ENCODE results near the gene CST9L. TPM values are rescaled to one million over a fixed set of nuclear protein-coding genes. Genes with fewer than 3 reads are reported as not detected.
A peak's percentile ranks its signal among the peaks of the same experiment; 100 is the strongest.

Gene CST9L
- total and polyA plus RNA-seq, 2 of the 13 experiments (the other 11 are each of a cell fraction or from before 2014, with no cell fraction given): 0.15 TPM; not detected in 1

- TF ChIP-seq AHDC1 (CRISPR knock-in tag; IDR thresholded peaks at IDR 0.05; ENCODE audit: borderline replicate concordance) (no peak), ZGPAT (CRISPR knock-in tag; IDR thresholded peaks at IDR 0.05) (no peak)
These were observed 35.0 kb upstream of the CST9L start (continued) for GRCh38 chr20:23603321-23603720.

- in situ Hi-C loops (cut with HindIII; ENCODE audit: extremely low pct_ligation_motif_present, low pct_unique_long_range_greater_than_20kb) (no loop called here), intact Hi-C loops (cut with micrococcal nuclease; ENCODE audit: unreplicated experiment) (no loop called here)
- ChIA-PET CTCF (ENCODE audit: low intra/inter-chr PET ratio, low total read pairs) (no interaction called here), POLR2A (no interaction called here)
- BruUV-seq (replicated peaks): no TSS peak
- WGBS (ENCODE audit: low lambda C conversion rate): 14% methylated on average over 6 of the region's 6 CpGs
- Histone ChIP-seq H3K4me1 (ENCODE audit: insufficient read depth, low read length) (peaks cover 13% of the 10 kb centered on the region), H3K79me2 (ENCODE audit: insufficient read depth, low read length) (no peaks in the 10 kb centered on the region), H3K4me3 (replicated peaks in 1 of 3; ENCODE audit: insufficient read depth in 1 of 3, low read depth in 2 of 3, low read length in 3 of 3) (no peak overlapping the region), H2AFZ (ENCODE audit: low read length) (no peak overlapping the region), H3K9ac (ENCODE audit: insufficient read depth, low read depth, low read length) (no peak overlapping the region), H3K36me3 (replicated peaks in 1 of 2; ENCODE audit: control insufficient read depth in 1 of 2, insufficient read depth in 2 of 2, low read length in 2 of 2) (no peaks in the 10 kb centered on the region), H3K9me3 (ENCODE audit: low read length) (no peaks in the 10 kb centered on the region), H3K27me3 (ENCODE audit: control insufficient read depth in 1 of 2, insufficient read depth in 2 of 2, low read length in 2 of 2) (peaks cover 2 to 28% of the 10 kb centered on the region in 2 experiments; a peak in 4 of 5 replicates), H3K4me2 (ENCODE audit: low read depth, low read length) (no peak overlapping the region), H4K20me1 (ENCODE audit: insufficient read depth, low read length) (no peaks in the 10 kb centered on the region), H3K27ac (ENCODE audit: extremely low read length, insufficient read depth, low read length) (no peak overlapping the region)
- TF ChIP-seq HIC2 (CRISPR knock-in tag; IDR thresholded peaks at IDR 0.05; ENCODE audit: low read depth) (no peak), MED1 (CRISPR knock-in tag; IDR thresholded peaks at IDR 0.05) (no peak), IKZF4 (CRISPR knock-in tag; IDR thresholded peaks at IDR 0.05; ENCODE audit: borderline replicate concordance, low read depth, not compliant biosample characterization) (no peak), PHF21A (CRISPR knock-in tag; IDR thresholded peaks at IDR 0.05) (no peak), THAP9 (CRISPR knock-in tag; IDR thresholded peaks at IDR 0.05; ENCODE audit: borderline replicate concordance) (0 out of 2 replicates have a peak, but pooled peaks have one; percentile 26)
- FAIRE-seq (no peak), ATAC-seq (no peak), DNase-seq (ENCODE audit: low spot score) (no peak)
These were observed 34.4 kb upstream of the CST9L start for GRCh38 chr20:23602699-23603098.
